GM23248 (cell line): Measurements from ENCODE around the gene ASAP2.

ENCODE experiments used
- EZH2 ChIP-seq: fragments of 200-600 bp; sonication (generic); IDR thresholded peaks from 2 replicates; pipeline ENCODE4 v1.6.1; 2018; ENCODE audit warnings: antibody characterized with exemption, mild to moderate bottlenecking; ENCODE audit not compliant: insufficient read depth, poor library complexity, severe bottlenecking
- EZH2phosphoT487 ChIP-seq: fragments of 200-600 bp; sonication (generic); IDR thresholded peaks from 2 replicates; pipeline ENCODE4 v1.6.1; 2018; ENCODE audit warnings: antibody characterized with exemption, moderate library complexity, mild to moderate bottlenecking, low read depth; ENCODE audit not compliant: insufficient read depth

DNA sequence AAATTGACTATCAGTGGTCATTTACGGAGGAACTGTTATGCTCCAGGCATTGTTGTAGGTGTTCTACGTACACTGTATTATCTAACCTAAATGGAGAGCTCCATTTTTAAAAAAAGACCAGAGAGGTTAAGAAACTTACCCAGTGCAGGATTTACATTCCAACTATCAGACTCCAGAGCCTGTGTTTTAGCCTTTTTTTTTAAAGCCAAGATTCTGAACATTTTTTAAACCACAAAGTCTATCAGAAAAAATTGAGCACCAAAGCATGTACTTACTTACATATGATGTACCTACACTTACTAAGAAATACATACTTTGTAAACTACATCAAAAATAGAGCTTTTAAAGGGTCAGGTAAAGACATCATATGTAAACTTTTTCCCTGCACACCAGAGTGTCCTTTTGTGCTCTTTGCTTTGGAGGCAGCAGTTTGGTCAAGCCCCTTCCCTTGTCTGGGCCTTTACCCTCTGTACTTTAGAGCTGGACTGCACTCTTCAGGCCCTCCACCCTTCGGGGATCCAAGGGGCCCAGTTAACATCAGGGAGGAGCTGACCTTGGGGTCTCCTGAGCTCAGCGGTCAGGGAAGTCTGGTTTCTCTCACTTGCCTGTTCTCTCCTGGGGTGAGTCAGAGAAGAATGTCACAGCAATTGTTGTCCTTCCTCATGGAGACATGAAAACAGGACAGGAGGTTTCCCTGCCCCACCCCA is 158.3 kb downstream of the ASAP2 start:
- TF ChIP-seq EZH2: no peak
- TF ChIP-seq EZH2phosphoT487: no peak
